CD4-positive, alpha-beta T cell (primary cell): Measurements from ENCODE around the gene KDM4B. TPM values are rescaled to one million over a fixed set of nuclear protein-coding genes. Genes with fewer than 3 reads are reported as not detected.

Experiments
- ATAC-seq: fragments of 200-7000 bp; cut with Tn5 transposase; one replicate; pipeline ENCODE4 v1.10.0; 2022; ENCODE audit warnings: mild to moderate bottlenecking; ENCODE audit not compliant: poor library complexity
- CTCF ChIA-PET: fragments of 350-600 bp; sonication (Branson Sonifier 250); formaldehyde crosslinking; loops from one replicate; lab custom pipeline; 2021; ENCODE audit warnings: antibody characterized with exemption, inconsistent platforms; lab: Charles Lee
- POLR2A ChIA-PET: fragments of 350-600 bp; sonication (Branson Sonifier 250); formaldehyde crosslinking; loops from one replicate; lab custom pipeline; 2021; ENCODE audit warnings: antibody characterized with exemption, inconsistent platforms; lab: Charles Lee
- DNase-seq, 14 experiments: peaks; one replicate each; pipeline ENCODE4 v3.0.0-alpha.2; 2013 to 2020; ENCODE audit warnings: mixed read lengths in 2 of 14
- H3K27ac ChIP-seq, 2 donors: one replicate each; pipeline versions ENCODE4 v1.5.1 to v1.7.0; 2013; ENCODE audit warnings: low read length in 2 of 2, low read depth in 1 of 2, mild to moderate bottlenecking in 1 of 2
- H3K27me3 ChIP-seq, 2 experiments: 1 replicate in 1 of 2; 2 replicates in 1 of 2; pipeline versions ENCODE4 v1.6.1 to v1.7.0; 2013; ENCODE audit warnings: low read length in 2 of 2, control low read depth in 1 of 2, mild to moderate bottlenecking in 1 of 2, moderate library complexity in 1 of 2; ENCODE audit not compliant: insufficient read depth in 2 of 2, control insufficient read depth in 1 of 2
- H3K36me3 ChIP-seq: one replicate; pipeline ENCODE4 v1.6.1; 2013; ENCODE audit warnings: low read length, control low read depth; ENCODE audit not compliant: insufficient read depth
- H3K4me1 ChIP-seq: one replicate; pipeline ENCODE4 v1.6.1; 2013; ENCODE audit warnings: low read length, control low read depth; ENCODE audit not compliant: insufficient read depth
- H3K4me3 ChIP-seq: one replicate; pipeline ENCODE4 v1.5.1; 2013; ENCODE audit warnings: mild to moderate bottlenecking, low read length, moderate library complexity
- H3K9me3 ChIP-seq, 2 experiments: 1 replicate in 1 of 2; 2 replicates in 1 of 2; pipeline versions ENCODE4 v1.6.1 to v1.7.0; 2013; ENCODE audit warnings: low read length in 2 of 2, mild to moderate bottlenecking in 2 of 2, control low read depth in 1 of 2, moderate library complexity in 1 of 2; ENCODE audit not compliant: control insufficient read depth in 1 of 2, insufficient read depth in 1 of 2
- H3K27ac Mint-ChIP-seq: one replicate; pipeline ENCODE4 v1.8.0; 2020; ENCODE audit warnings: mixed read lengths
- H3K27me3 Mint-ChIP-seq: one replicate; pipeline ENCODE4 v1.8.0; 2021; ENCODE audit warnings: mixed read lengths
- H3K36me3 Mint-ChIP-seq: one replicate; pipeline ENCODE4 v1.8.0; 2021; ENCODE audit warnings: low read depth, mixed read lengths
- H3K4me1 Mint-ChIP-seq: one replicate; pipeline ENCODE4 v1.8.0; 2021; ENCODE audit warnings: low read depth, mixed read lengths
- H3K4me3 Mint-ChIP-seq: one replicate; pipeline ENCODE4 v1.8.0; 2020; ENCODE audit warnings: mild to moderate bottlenecking, mixed read lengths
- H3K9me3 Mint-ChIP-seq: one replicate; pipeline ENCODE4 v1.8.0; 2020; ENCODE audit warnings: mixed read lengths
- intact Hi-C, 2 experiments: fragments of 100-400 bp; cut with DNase I in 1 of 2; cut with micrococcal nuclease in 1 of 2; formaldehyde crosslinking; loops; one replicate each; pipeline versions ENCODE4 v1.15.1 to v1.9.0; 2023 to 2025; cut with DNase I, micrococcal nuclease
- total RNA-seq, 174 experiments: library from RNA in 2 of 174; stranded (reverse) in 2 of 174; gene quantifications; one replicate each; pipeline ENCODE4 v1.2.3 and lab custom pipeline; 2021 to 2026
- TF ChIP-seq, protein P1 (sequence below): fragments of 200-600 bp; IDR thresholded peaks from one replicate; pipeline ENCODE4 v1.8.0; 2022; ENCODE audit warnings: antibody characterized with exemption, mild to moderate bottlenecking

KDM4B gene
- total RNA-seq, 2 experiments from 2014 or later: 41.8 to 42.5 TPM

DNA sequence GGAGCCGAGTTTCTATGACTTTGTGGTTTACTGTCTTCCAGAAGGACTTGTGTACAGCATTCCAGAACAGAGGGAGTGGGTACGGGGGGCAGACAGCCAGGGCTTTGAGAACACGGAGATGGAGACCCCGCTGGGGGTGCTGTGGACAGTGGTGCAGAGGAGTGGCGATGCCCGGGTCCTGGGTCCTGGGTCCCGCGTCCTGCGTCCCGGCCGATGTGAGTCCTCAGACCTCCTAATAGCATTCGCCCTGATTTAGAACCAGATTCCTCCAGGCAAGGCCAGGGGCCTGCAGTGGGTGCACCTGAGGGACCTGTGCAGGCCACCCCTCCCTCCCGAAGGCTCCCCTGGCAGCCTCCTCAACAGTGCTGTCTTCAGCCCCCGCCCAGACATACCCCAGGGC lies 97.9 kb downstream of the KDM4B start:
- ATAC-seq (no peak), DNase-seq (no peak)
- Histone ChIP-seq H3K9me3 (peaks cover 8 to 11% of the 10 kb centered on the region in 2 experiments), H3K4me1 (no peaks in the 10 kb centered on the region), H3K36me3 (peaks cover 31% of the 10 kb centered on the region), H3K27me3 (no peaks in the 10 kb centered on the region), H3K27ac (no peak overlapping the region), H3K4me3 (no peak overlapping the region)
- H3K36me3 Mint-ChIP-seq: peaks cover 22% of the 10 kb centered on the region
- H3K27me3 Mint-ChIP-seq: no peaks in the 10 kb centered on the region
- CTCF ChIA-PET: interaction anchor here (0.5 kb wide), 1 partner anchor 606 kb away, joined by 3 read pairs; no protein-coding TSS in a partner anchor
- H3K9me3 Mint-ChIP-seq: no peaks in the 10 kb centered on the region
- H3K4me3 Mint-ChIP-seq: no peak overlapping the region
- H3K4me1 Mint-ChIP-seq: no peaks in the 10 kb centered on the region
- no peak overlapping the region for H3K27ac Mint-ChIP-seq
- POLR2A ChIA-PET: no interaction called here
- intact Hi-C loops: no loop called here
- TF ChIP-seq, protein P1, sequence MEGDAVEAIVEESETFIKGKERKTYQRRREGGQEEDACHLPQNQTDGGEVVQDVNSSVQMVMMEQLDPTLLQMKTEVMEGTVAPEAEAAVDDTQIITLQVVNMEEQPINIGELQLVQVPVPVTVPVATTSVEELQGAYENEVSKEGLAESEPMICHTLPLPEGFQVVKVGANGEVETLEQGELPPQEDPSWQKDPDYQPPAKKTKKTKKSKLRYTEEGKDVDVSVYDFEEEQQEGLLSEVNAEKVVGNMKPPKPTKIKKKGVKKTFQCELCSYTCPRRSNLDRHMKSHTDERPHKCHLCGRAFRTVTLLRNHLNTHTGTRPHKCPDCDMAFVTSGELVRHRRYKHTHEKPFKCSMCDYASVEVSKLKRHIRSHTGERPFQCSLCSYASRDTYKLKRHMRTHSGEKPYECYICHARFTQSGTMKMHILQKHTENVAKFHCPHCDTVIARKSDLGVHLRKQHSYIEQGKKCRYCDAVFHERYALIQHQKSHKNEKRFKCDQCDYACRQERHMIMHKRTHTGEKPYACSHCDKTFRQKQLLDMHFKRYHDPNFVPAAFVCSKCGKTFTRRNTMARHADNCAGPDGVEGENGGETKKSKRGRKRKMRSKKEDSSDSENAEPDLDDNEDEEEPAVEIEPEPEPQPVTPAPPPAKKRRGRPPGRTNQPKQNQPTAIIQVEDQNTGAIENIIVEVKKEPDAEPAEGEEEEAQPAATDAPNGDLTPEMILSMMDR: no peak

DNA sequence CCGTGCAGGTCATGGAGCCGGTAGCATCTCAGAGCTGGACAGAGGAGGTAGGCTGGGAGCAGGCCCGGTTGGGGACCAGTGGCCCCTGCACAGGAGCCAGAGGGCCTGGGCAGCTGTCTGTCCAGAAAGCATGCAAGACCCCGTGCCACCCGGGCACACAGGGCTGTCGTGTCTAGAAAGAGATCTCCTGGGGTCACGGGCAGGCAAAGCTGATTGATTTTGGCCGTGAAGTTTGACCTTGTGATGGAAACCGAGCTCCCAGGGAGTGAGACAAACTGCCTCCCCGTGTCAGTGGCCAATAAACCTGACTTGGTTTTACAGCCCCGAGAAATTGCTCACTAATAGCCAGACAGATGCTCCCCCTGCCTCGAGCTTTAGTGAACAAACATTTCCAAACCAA lies 98.8 kb downstream of the KDM4B start:
- Mint-ChIP-seq H3K4me3 (no peak overlapping the region), H3K27ac (no peak overlapping the region)
- POLR2A ChIA-PET: interaction anchor here (0.6 kb wide), 1 partner anchor 21 kb away, joined by 3 read pairs; no protein-coding TSS in a partner anchor

DNA sequence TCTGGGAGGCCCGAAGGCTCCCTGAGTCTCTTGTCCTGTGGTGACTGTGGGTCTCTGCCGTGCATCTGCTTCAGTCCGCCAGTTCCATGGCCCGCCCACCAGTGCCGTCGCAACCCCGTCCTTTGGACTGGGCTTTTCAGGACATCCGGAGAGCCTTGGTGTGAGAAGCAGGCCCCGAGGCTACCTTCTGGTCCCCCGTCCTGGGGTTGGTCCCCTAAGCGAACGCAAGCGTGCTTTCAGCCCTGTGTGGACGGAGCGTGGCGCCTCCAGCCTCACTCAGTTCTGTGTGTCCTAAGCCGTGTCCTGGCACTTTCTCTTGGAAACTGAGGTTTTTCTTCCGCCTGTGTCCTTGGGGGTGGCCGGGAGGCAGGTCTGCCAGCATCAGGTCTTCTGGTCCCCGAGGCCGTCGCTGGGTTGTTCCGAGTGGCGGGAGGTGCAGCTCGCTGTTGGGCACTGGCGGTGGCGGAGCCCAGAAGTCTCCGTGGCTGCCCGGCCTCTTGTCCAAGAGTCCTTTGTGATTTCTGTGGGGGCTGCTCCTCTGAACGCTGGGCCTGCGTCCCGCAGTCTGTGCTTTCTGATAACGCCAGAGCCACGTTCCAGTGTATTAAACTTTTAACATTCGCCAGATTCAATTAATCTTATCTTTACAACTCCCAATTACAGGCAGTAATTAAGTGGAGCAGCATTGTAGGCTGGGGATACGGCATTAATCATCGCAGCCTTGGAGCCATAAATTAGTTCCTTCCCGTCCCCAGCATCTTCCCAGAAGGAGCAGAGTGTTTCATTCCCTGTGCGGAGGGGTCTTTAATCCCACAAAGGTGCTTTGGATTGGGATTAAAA lies 99.5 kb downstream of the KDM4B start:
- Histone ChIP-seq H3K36me3 (peaks cover 17% of the 10 kb centered on the region), H3K9me3 (no peaks in the 10 kb centered on the region), H3K4me1 (no peaks in the 10 kb centered on the region), H3K27me3 (no peaks in the 10 kb centered on the region), H3K27ac (no peak overlapping the region), H3K4me3 (no peak overlapping the region)
- Mint-ChIP-seq H3K27me3 (no peaks in the 10 kb centered on the region), H3K27ac (no peak overlapping the region), H3K4me1 (no peaks in the 10 kb centered on the region), H3K4me3 (no peak overlapping the region), H3K36me3 (peaks cover 10% of the 10 kb centered on the region), H3K9me3 (no peaks in the 10 kb centered on the region)
- CTCF ChIA-PET: no interaction called here
- POLR2A ChIA-PET: no interaction called here
- DNase-seq: no peak
- ATAC-seq: no peak
- TF ChIP-seq, protein P1: no peak
- intact Hi-C loops: no loop called here

More for the DNA sequence above, 98.8 kb downstream of the KDM4B start:
- Histone ChIP-seq H3K27me3 (no peaks in the 10 kb centered on the region), H3K4me3 (no peak overlapping the region), H3K36me3 (peaks cover 24% of the 10 kb centered on the region), H3K9me3 (peaks cover 0 to 4% of the 10 kb centered on the region in 2 experiments), H3K27ac (no peak overlapping the region), H3K4me1 (no peaks in the 10 kb centered on the region)
- ATAC-seq (no peak), DNase-seq (no peak)
- intact Hi-C loops: no loop called here
- Mint-ChIP-seq H3K4me1 (no peaks in the 10 kb centered on the region), H3K27me3 (no peaks in the 10 kb centered on the region), H3K36me3 (peaks cover 13% of the 10 kb centered on the region), H3K9me3 (no peaks in the 10 kb centered on the region)
- TF ChIP-seq, protein P1: no peak
- CTCF ChIA-PET: no interaction called here
